Suprapubic skin (tissue), 4 donors: ENCODE results near the gene EGR4. TPM values are rescaled to one million over a fixed set of nuclear protein-coding genes. Genes with fewer than 3 reads are reported as not detected.

ENCODE experiments used
- DNase-seq, 2 donors: peaks; one replicate each; pipeline ENCODE4 v3.0.0-alpha.2; 2019; ENCODE audit warnings: low spot score in 2 of 2
- H3K27ac ChIP-seq: fragments of 200-600 bp; sonication (generic); one replicate; pipeline ENCODE4 v1.5.1; 2019
- H3K27me3 ChIP-seq: fragments of 200-600 bp; sonication (generic); one replicate; pipeline ENCODE4 v1.5.1; 2019
- H3K36me3 ChIP-seq: fragments of 200-600 bp; sonication (generic); one replicate; pipeline ENCODE4 v1.5.1; 2019
- H3K4me1 ChIP-seq: fragments of 200-600 bp; sonication (generic); one replicate; pipeline ENCODE4 v1.5.1; 2019
- H3K4me3 ChIP-seq: fragments of 200-600 bp; sonication (generic); one replicate; pipeline ENCODE4 v1.5.1; 2019; ENCODE audit warnings: mild to moderate bottlenecking
- H3K9me3 ChIP-seq: fragments of 200-600 bp; sonication (generic); one replicate; pipeline ENCODE4 v1.5.1; 2019
- CTCF ChIP-seq, 2 donors: fragments of 200-600 bp in 1 of 2; fragments of 450-650 bp in 1 of 2; sonication (generic) in 1 of 2; IDR thresholded peaks; one replicate each; pipeline ENCODE4 v1.5.1; 2016 to 2019; ENCODE audit warnings: antibody characterized with exemption in 2 of 2, mild to moderate bottlenecking in 1 of 2, moderate library complexity in 1 of 2
- EP300 ChIP-seq: sonication (generic); formaldehyde crosslinking; IDR thresholded peaks from one replicate; pipeline ENCODE4 v1.6.1; 2017; ENCODE audit warnings: antibody characterized with exemption
- POLR2A ChIP-seq, 2 donors: fragments of 450-650 bp; IDR thresholded peaks; one replicate each; pipeline ENCODE4 v1.6.1; 2017; ENCODE audit warnings: antibody characterized with exemption in 2 of 2, mild to moderate bottlenecking in 2 of 2, moderate library complexity in 2 of 2
- POLR2AphosphoS5 ChIP-seq, 3 donors: sonication (generic); formaldehyde crosslinking; IDR thresholded peaks; one replicate each; pipeline ENCODE4 v1.6.1; 2017; ENCODE audit warnings: antibody characterized with exemption in 3 of 3
- WGBS: methylation state at CpG from one replicate; pipeline ENCODE4 v1.1.5; 2018; 5-methylcytosine and 5-hydroxymethylcytosine counted together
- total RNA-seq, 4 donors: library from RNA; depleted of rRNA; stranded (reverse); fragments of >200 nt; gene quantifications; one replicate each; pipeline ENCODE4 v1.1.0, GENCODE V29; 2016

EGR4 gene
- total RNA-seq, 4 donors from 2014 or later = not detected

GRCh38 chr2:73334045-73334444 lies 40.7 kb upstream of the EGR4 start:
- WGBS = 71% methylated on average over 2 of the region's 2 CpGs
- Histone ChIP-seq H3K9me3 (peaks cover 13% of the 10 kb centered on the region), H3K4me1 (no peaks in the 10 kb centered on the region), H3K27me3 (peaks cover 3% of the 10 kb centered on the region), H3K27ac (no peak overlapping the region), H3K4me3 (no peak overlapping the region), H3K36me3 (no peaks in the 10 kb centered on the region)
- no peak for TF ChIP-seq POLR2AphosphoS5 (IDR thresholded peaks at IDR 0.05)
- no peak for TF ChIP-seq EP300
- no peak for TF ChIP-seq POLR2A (IDR thresholded peaks at IDR 0.05)
- no peak for TF ChIP-seq CTCF (IDR thresholded peaks at IDR 0.05)
- no peak for DNase-seq

GRCh38 chr2:73333564-73333963 lies 40.2 kb upstream of the EGR4 start:
- TF ChIP-seq POLR2AphosphoS5 (IDR thresholded peaks at IDR 0.05) (no peak), EP300 (no peak), CTCF (IDR thresholded peaks at IDR 0.05) (no peak), POLR2A (IDR thresholded peaks at IDR 0.05) (no peak)
- no peak overlapping the region for H3K4me3 ChIP-seq
- peaks cover 13% of the 10 kb centered on the region for H3K9me3 ChIP-seq
- H3K27me3 ChIP-seq = peaks cover 3% of the 10 kb centered on the region
- no peak overlapping the region for H3K27ac ChIP-seq
- no peak for DNase-seq
- H3K4me1 ChIP-seq = no peaks in the 10 kb centered on the region
- H3K36me3 ChIP-seq = no peaks in the 10 kb centered on the region

- WGBS = 31% methylated on average over 13 of the region's 13 CpGs
- no peaks in the 10 kb centered on the region for H3K36me3 ChIP-seq
- no peak overlapping the region for H3K4me3 ChIP-seq
- H3K9me3 ChIP-seq = no peaks in the 10 kb centered on the region
- peaks cover 59% of the 10 kb centered on the region for H3K27me3 ChIP-seq
- H3K27ac ChIP-seq = no peak overlapping the region
- H3K4me1 ChIP-seq = no peaks in the 10 kb centered on the region
- TF ChIP-seq POLR2AphosphoS5 (IDR thresholded peaks at IDR 0.05) = no peak
- TF ChIP-seq POLR2A (IDR thresholded peaks at IDR 0.05) = no peak
- no peak for TF ChIP-seq EP300
- no peak for TF ChIP-seq CTCF (IDR thresholded peaks at IDR 0.05)
- no peak for DNase-seq
These were observed 30.9 kb upstream of the EGR4 start for GRCh38 chr2:73324126-73324725.

- Histone ChIP-seq H3K27me3 (peaks cover 59% of the 10 kb centered on the region), H3K27ac (no peak overlapping the region), H3K9me3 (no peaks in the 10 kb centered on the region), H3K4me3 (no peak overlapping the region), H3K4me1 (no peaks in the 10 kb centered on the region), H3K36me3 (no peaks in the 10 kb centered on the region)
- no peak for TF ChIP-seq POLR2AphosphoS5 (IDR thresholded peaks at IDR 0.05)
- no peak for TF ChIP-seq POLR2A (IDR thresholded peaks at IDR 0.05)
- no peak for TF ChIP-seq EP300
- TF ChIP-seq CTCF (IDR thresholded peaks at IDR 0.05) = no peak
- 66% methylated on average over 5 of the region's 5 CpGs for WGBS
- DNase-seq = no peak
These were observed 30.2 kb upstream of the EGR4 start for GRCh38 chr2:73323551-73323950.

GRCh38 chr2:73314441-73314840 lies 21.1 kb upstream of the EGR4 start:
- no peak for DNase-seq
- 89% methylated on average over 2 of the region's 2 CpGs for WGBS

More at GRCh38 chr2:73314441-73314840, 21.1 kb upstream of the EGR4 start:
- Histone ChIP-seq H3K4me3 (no peak overlapping the region), H3K36me3 (no peaks in the 10 kb centered on the region), H3K9me3 (no peaks in the 10 kb centered on the region), H3K4me1 (no peaks in the 10 kb centered on the region), H3K27ac (no peak overlapping the region), H3K27me3 (peaks cover 7% of the 10 kb centered on the region)
- no peak for TF ChIP-seq POLR2A (IDR thresholded peaks at IDR 0.05)
- TF ChIP-seq POLR2AphosphoS5 (IDR thresholded peaks at IDR 0.05) = no peak
- no peak for TF ChIP-seq CTCF (IDR thresholded peaks at IDR 0.05)
- TF ChIP-seq EP300 = no peak
